MM.1S (cell line): Measurements from ENCODE around the gene MAP3K20.

Experiments
- EZH2 ChIP-seq: fragments of 300-600 bp; sonication (generic); optimal IDR thresholded peaks from 2 replicates; pipeline ENCODE3; 2017; ENCODE audit warnings: low read depth, mild to moderate bottlenecking, antibody characterized with exemption, low read length, mixed read lengths
- EZH2phosphoT487 ChIP-seq: fragments of 300-600 bp; sonication (generic); IDR thresholded peaks from 2 replicates; pipeline ENCODE4 v1.6.1; 2018; ENCODE audit warnings: antibody characterized with exemption, low read length
- TF ChIP-seq, protein P1 (sequence below): fragments of 300-600 bp; sonication (generic); IDR thresholded peaks from 2 replicates; pipeline ENCODE4 v1.5.1; 2016; ENCODE audit warnings: antibody characterized with exemption, low read length, mixed read lengths

GRCh38 chr2:173311844-173312606 is 236.4 kb downstream of the MAP3K20 start:
- TF ChIP-seq, protein P1, sequence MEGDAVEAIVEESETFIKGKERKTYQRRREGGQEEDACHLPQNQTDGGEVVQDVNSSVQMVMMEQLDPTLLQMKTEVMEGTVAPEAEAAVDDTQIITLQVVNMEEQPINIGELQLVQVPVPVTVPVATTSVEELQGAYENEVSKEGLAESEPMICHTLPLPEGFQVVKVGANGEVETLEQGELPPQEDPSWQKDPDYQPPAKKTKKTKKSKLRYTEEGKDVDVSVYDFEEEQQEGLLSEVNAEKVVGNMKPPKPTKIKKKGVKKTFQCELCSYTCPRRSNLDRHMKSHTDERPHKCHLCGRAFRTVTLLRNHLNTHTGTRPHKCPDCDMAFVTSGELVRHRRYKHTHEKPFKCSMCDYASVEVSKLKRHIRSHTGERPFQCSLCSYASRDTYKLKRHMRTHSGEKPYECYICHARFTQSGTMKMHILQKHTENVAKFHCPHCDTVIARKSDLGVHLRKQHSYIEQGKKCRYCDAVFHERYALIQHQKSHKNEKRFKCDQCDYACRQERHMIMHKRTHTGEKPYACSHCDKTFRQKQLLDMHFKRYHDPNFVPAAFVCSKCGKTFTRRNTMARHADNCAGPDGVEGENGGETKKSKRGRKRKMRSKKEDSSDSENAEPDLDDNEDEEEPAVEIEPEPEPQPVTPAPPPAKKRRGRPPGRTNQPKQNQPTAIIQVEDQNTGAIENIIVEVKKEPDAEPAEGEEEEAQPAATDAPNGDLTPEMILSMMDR, result no peak
- TF ChIP-seq EZH2 (no peak), EZH2phosphoT487 (no peak)
